Esophagus muscularis mucosa (tissue), 4 donors: ENCODE measurements around the gene CIRBP.
A peak's percentile ranks its signal among the peaks of the same experiment; 100 is the strongest.

Experiments used
- EP300 ChIP-seq: sonication (generic); formaldehyde crosslinking; IDR thresholded peaks from one replicate; pipeline ENCODE4 v1.6.1; 2017; ENCODE audit warnings: antibody characterized with exemption
- POLR2A ChIP-seq: fragments of 450-650 bp; IDR thresholded peaks from one replicate; pipeline ENCODE4 v1.6.1; 2017; ENCODE audit warnings: antibody characterized with exemption, moderate library complexity, mild to moderate bottlenecking, low read depth
- POLR2AphosphoS5 ChIP-seq, 2 donors: sonication (generic); formaldehyde crosslinking; IDR thresholded peaks; one replicate each; pipeline ENCODE4 v1.6.1; 2017; ENCODE audit warnings: antibody characterized with exemption in 2 of 2
- TF ChIP-seq, protein P1 (sequence below), 3 experiments: fragments of 200-600 bp in 2 of 3; fragments of 450-650 bp in 1 of 3; sonication (generic) in 2 of 3; IDR thresholded peaks; one replicate each; pipeline ENCODE4 v1.5.1; 2017 to 2019; ENCODE audit warnings: antibody characterized with exemption in 3 of 3, mild to moderate bottlenecking in 2 of 3, moderate library complexity in 1 of 3

DNA sequence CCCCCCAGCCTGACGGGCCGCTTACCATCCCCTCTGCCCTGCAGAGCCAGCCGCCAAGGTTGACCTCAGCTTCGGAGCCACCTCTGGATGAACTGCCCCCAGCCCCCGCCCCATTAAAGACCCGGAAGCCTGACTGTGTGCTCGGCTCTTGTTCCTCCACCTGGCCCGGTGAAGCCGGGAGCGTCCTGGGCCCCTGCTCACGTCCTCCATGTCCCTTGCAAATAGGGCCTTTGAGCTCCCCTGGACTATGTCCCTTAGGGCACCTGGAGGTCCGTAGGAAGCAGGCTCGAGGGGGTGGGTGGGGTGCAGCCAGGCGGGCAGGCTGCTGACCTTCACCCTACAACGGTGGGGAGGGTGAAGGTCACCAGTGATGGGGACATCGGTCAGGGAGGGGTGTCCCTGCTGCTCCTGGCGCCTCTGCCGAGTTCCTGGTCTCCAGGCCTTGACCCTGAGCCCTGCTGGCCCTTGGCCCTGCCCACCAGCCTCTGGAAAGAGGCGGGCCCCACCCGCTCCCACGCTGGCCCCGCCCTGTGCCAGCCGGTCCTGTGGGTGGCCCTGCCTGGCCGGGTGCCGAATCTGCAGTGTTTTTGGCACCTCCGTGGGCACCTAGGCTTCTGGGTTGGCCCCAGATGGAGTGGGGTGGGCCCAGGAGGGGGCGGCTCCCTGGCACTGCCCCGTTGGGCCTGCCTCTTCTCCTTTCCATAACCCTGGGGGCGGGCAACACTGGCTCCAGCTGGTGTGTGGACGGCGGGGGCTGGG lies 24.3 kb upstream of the CIRBP start:
- no peak for TF ChIP-seq POLR2A
- TF ChIP-seq, protein P1, sequence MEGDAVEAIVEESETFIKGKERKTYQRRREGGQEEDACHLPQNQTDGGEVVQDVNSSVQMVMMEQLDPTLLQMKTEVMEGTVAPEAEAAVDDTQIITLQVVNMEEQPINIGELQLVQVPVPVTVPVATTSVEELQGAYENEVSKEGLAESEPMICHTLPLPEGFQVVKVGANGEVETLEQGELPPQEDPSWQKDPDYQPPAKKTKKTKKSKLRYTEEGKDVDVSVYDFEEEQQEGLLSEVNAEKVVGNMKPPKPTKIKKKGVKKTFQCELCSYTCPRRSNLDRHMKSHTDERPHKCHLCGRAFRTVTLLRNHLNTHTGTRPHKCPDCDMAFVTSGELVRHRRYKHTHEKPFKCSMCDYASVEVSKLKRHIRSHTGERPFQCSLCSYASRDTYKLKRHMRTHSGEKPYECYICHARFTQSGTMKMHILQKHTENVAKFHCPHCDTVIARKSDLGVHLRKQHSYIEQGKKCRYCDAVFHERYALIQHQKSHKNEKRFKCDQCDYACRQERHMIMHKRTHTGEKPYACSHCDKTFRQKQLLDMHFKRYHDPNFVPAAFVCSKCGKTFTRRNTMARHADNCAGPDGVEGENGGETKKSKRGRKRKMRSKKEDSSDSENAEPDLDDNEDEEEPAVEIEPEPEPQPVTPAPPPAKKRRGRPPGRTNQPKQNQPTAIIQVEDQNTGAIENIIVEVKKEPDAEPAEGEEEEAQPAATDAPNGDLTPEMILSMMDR (IDR thresholded peaks at IDR 0.05) = no peak
- peak; percentile 24 to 57 for TF ChIP-seq POLR2AphosphoS5 (IDR thresholded peaks at IDR 0.05)
- TF ChIP-seq EP300 = no peak
